Lung (tissue), 13 donors: Measurements from ENCODE around the gene BLOC1S6. TPM values are rescaled to one million over a fixed set of nuclear protein-coding genes. Genes with fewer than 3 reads are reported as not detected.

Experiments used
- ATAC-seq: fragments of 200-7000 bp; cut with Tn5 transposase; one replicate; pipeline ENCODE4 v1.9.1; 2020; ENCODE audit warnings: moderate number of reproducible peaks; ENCODE audit not compliant: insufficient read depth, low FRiP score
- DNase-seq, 3 donors: peaks; one replicate each; pipeline ENCODE4 v3.0.0-alpha.2; 2013 to 2017
- H3K27ac ChIP-seq, 2 donors: one replicate each; pipeline ENCODE4 v1.5.1; 2013; ENCODE audit warnings: mild to moderate bottlenecking in 2 of 2, moderate library complexity in 2 of 2, control low read depth in 1 of 2, inconsistent platforms in 1 of 2, low read depth in 1 of 2, low read length in 1 of 2
- H3K27me3 ChIP-seq, 3 donors: one replicate each; pipeline ENCODE4 v1.5.1; 2013; ENCODE audit warnings: low read length in 2 of 3; ENCODE audit not compliant: control insufficient read depth in 3 of 3, insufficient read depth in 3 of 3
- H3K36me3 ChIP-seq, 4 donors: one replicate each; pipeline ENCODE4 v1.5.1; 2013; ENCODE audit warnings: low read length in 4 of 4, mild to moderate bottlenecking in 1 of 4, moderate library complexity in 1 of 4; ENCODE audit not compliant: control insufficient read depth in 4 of 4, insufficient read depth in 4 of 4
- H3K4me1 ChIP-seq, 5 donors: one replicate each; pipeline ENCODE4 v1.5.1; 2013; ENCODE audit warnings: low read length in 5 of 5, mild to moderate bottlenecking in 2 of 5, moderate library complexity in 1 of 5; ENCODE audit not compliant: control insufficient read depth in 5 of 5, insufficient read depth in 5 of 5
- H3K4me3 ChIP-seq: one replicate; pipeline ENCODE4 v1.5.1; 2013; ENCODE audit warnings: mild to moderate bottlenecking, control low read depth, moderate library complexity
- H3K9ac ChIP-seq, 2 donors: one replicate each; pipeline ENCODE4 v1.5.1; 2013; ENCODE audit warnings: low read length in 2 of 2, control low read depth in 1 of 2; ENCODE audit not compliant: insufficient read depth in 1 of 2
- H3K9me3 ChIP-seq, 4 donors: one replicate each; pipeline ENCODE4 v1.5.1; 2013; ENCODE audit warnings: low read length in 3 of 4, mild to moderate bottlenecking in 1 of 4, moderate library complexity in 1 of 4; ENCODE audit not compliant: control insufficient read depth in 4 of 4, insufficient read depth in 3 of 4
- CTCF ChIP-seq: IDR thresholded peaks from 2 replicates; pipeline ENCODE4 v1.5.1; 2012; ENCODE audit warnings: mild to moderate bottlenecking; ENCODE audit errors: control extremely low read depth, extremely low read depth
- WGBS, 2 donors: extraction: QIAGEN DNeasy Blood & Tissue Kit; methylation state at CpG; one replicate each; pipeline ENCODE4 v1.1.7; 2013; 5-methylcytosine and 5-hydroxymethylcytosine counted together
- polyA plus RNA-seq, 2 donors: library from polyadenylated mRNA; stranded (reverse); fragments of 200-250 nt; gene quantifications; one replicate each; pipeline ENCODE4 v1.2.1, GENCODE V29; 2013
- small RNA-seq: library from RNA; depleted of rRNA; stranded (forward); fragments of <200 nt; gene quantifications from one replicate; pipeline ENCODE3, GENCODE V24; 2014; ENCODE audit warnings: low replicate concordance
- total RNA-seq, 2 donors: library from RNA; depleted of rRNA in 1 of 2; stranded (reverse); fragments of >200 nt in 1 of 2; gene quantifications; one replicate each; pipeline ENCODE4 v1.2.1, GENCODE V29; 2014 to 2021
- donor health status: control.
- donor health status: control.
- donor health status: Bipolar disorder and iron deficiency.
- donor health status: healthy.
- donor health status: DM: yes; HTN: yes; CAD: no.

The BLOC1S6 gene
- total and polyA plus RNA-seq, 4 donors = 15.2 to 56.5 (median 30.3) TPM

GRCh38 chr15:45657254-45657653 lies 70.1 kb downstream of the BLOC1S6 start:
- no peak for TF ChIP-seq CTCF
- no peak overlapping the region for H3K4me3 ChIP-seq
- no peak for ATAC-seq
- WGBS, 2 donors = 78 to 94% methylated on average over 2 of the region's 2 CpGs
- no peak for DNase-seq
- no peaks in the 10 kb centered on the region for H3K27me3 ChIP-seq
- no peaks in the 10 kb centered on the region for H3K9me3 ChIP-seq
- no peak overlapping the region for H3K27ac ChIP-seq
- no peak overlapping the region for H3K9ac ChIP-seq
- peaks cover 0 to 24% (median 0%) of the 10 kb centered on the region in 5 donors for H3K4me1 ChIP-seq
- H3K36me3 ChIP-seq = peaks cover 0 to 12% (median 2%) of the 10 kb centered on the region in 4 donors

GRCh38 chr15:45657764-45658545 lies 70.8 kb downstream of the BLOC1S6 start:
- H3K27me3 ChIP-seq = no peaks in the 10 kb centered on the region
- 68 to 79% methylated on average over 8 of the region's 8 CpGs for WGBS, 2 donors
- H3K4me3 ChIP-seq = no peak overlapping the region
- no peak for ATAC-seq
- peaks cover 0 to 17% (median 2%) of the 10 kb centered on the region in 4 donors for H3K36me3 ChIP-seq
- H3K27ac ChIP-seq = no peak overlapping the region
- peaks cover 0 to 23% (median 0%) of the 10 kb centered on the region in 5 donors for H3K4me1 ChIP-seq
- H3K9me3 ChIP-seq = no peaks in the 10 kb centered on the region
- H3K9ac ChIP-seq = no peak overlapping the region
- no peak for DNase-seq
- TF ChIP-seq CTCF = no peak

Small RNAs within 50 kb of the gene (small RNA-seq; reads per million reads assigned to genes)
- gene DPPA5P2 (not detected), gene RF00019 (not detected)

Other genes with a start within 250 kb of the BLOC1S6 start
- 10 to 100 TPM in 1 of 2 donors, 1 to 10 TPM in 1; 6.3 to 12.2 TPM for gene GATM, start 208.8 kb upstream of the BLOC1S6 start, total RNA-seq
- gene GATM, start 208.8 kb upstream of the BLOC1S6 start, polyA plus RNA-seq = 1 to 10 TPM; 2.5 to 2.8 TPM
- gene SLC30A4, start 64.6 kb upstream of the BLOC1S6 start, total RNA-seq = 1 to 10 TPM; 4.5 to 7.8 TPM
- gene SLC30A4, start 64.6 kb upstream of the BLOC1S6 start, polyA plus RNA-seq = 1 to 10 TPM; 1.0 to 1.4 TPM
- 100 to 1,000 TPM in 1 of 2 donors, 10 to 100 TPM in 1; 53.9 to 115 TPM for gene SQOR, start 47.6 kb downstream of the BLOC1S6 start, total RNA-seq
- gene SQOR, start 47.6 kb downstream of the BLOC1S6 start, polyA plus RNA-seq = 100 to 1,000 TPM in 1 of 2 donors, 10 to 100 TPM in 1; 83.7 to 157 TPM